Activated naive CD8-positive, alpha-beta T cell treated with anti-CD3 and anti-CD28 coated beads, Interleukin-2, amount 50 U/mL, for 16 hours (primary cell): ENCODE measurements around the gene GFOD2.
A peak's percentile ranks its signal among the peaks of the same experiment; 100 is the strongest.

Source experiments
- DNase-seq: peaks from one replicate; pipeline ENCODE4 v3.0.0-alpha.2; 2020; ENCODE audit warnings: low read depth, low spot score

Gene GFOD2

DNA sequence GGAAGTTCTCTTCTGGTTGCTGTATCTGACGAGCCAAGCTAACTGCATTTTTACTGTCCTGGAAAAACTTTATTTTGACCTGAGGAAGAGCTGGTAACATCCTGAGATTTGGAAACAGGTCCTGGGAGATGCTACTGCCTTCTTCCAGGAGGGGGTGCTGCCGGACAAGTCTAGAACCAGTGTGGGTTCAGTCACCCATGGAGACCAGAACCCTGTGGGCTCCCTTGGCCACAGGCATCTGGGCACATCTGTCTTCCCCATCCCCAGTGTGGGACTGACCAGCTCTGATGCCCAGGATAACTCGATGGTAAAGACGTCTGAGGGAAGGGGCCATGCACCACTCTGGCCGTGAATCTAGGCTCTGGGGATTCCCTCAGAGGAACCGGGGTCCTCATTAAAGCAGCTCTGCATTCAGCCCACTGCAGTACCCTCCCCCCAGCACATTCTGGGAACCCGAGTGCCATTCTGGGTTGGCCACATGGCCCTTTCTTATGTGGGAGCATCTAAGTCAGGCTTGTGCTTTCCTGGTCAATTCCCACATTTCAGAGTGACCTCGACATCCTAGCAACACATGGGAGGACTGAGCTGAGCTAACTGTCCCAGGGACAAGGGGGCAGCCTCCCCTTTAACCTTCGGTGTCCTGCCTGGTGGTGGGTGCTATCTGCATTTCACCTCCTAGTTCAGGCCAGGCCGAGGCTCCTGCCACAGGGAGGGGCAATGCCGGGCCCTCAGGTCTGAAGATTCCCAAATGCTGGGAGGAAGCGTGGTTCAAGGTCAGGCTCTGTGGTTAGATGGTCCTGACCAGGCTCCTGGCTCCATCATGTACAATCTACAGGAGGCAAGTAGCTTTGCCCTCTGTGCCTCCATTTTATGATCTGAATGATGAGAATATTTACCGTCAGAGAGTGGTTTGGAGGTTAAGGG, 46.1 kb downstream of the GFOD2 start:
- DNase-seq, result no peak

DNA sequence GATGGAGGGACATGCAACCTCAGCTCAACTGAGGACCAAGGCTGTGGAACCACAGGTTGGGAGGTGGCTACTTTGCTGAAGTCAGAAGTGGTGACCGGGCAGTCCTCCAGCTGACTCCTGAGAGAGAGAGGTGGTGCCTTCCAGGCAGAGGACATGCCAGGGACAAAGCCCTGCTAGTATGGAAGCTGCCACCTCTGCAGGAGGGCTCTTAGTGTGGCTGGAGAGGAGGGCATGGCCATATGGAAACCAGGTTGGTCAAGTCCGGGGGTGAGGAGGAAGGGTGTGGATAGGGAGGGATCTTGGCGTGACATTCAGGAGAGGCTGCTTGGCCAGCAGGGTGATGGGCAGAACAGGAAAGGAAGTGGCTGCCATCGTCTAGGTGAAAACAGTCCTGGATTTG, 46.8 kb downstream of the GFOD2 start:
- no peak for DNase-seq

DNA sequence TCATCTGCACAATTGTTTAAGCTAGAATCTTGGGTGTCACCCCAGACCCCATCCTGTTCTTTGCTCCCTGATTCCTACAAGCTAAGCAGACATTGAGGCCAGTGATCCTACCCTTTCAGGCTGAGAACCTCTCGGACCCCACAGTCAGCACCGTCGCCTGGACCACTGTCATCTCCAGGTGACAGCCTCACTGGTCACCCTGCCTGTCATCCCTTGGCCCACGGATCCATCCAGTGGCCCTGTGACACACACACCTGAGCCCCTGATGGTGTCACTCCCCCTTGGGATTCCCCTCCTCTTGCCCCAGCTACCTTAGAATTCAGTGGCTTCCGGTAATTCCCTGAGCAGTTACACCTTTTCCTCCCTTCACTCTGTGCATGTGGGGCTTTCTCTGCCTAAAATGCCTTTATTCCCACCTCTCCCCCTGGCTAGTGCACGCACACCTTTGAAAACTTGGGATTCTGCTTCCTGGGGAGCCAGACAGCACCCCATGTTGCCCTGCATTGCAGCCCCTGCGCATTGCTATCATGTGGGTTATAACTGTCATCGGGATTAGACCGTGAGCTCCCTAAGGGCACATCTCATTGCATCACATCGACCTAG, 49.5 kb downstream of the GFOD2 start:
- DNase-seq, result no peak

DNA sequence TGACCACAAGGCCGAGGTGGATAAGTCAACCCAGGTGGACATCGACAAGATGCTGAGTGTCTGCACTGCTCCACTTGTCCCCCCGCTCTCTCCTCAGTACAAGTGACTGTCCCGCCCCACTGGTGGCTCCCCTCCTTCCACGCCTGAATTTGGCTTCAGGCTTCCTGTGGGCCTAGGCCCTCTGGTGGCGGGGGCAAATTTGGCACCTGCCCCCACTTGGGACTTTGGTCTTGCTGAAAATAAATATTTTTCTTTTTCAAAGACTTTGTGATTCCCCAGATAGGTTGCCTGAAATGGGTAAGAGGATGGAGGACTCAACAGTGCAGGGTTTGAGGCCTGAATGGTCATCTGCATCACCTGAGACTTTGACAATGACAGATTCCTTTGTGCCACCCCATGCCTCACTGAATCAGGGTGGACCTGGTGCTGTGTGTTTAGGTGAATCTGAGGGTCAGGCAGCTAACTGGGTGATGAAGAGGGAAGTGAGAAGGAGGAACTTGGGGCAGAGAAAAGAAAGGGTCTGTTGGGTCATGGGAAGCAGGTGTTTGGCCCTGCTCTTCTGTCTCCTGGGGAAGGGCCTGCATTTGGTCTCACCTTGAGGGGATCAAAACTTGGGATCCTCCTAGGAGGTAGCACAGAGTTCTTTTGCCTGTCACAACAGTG, 50.5 kb downstream of the GFOD2 start:
- DNase-seq, result no peak

DNA sequence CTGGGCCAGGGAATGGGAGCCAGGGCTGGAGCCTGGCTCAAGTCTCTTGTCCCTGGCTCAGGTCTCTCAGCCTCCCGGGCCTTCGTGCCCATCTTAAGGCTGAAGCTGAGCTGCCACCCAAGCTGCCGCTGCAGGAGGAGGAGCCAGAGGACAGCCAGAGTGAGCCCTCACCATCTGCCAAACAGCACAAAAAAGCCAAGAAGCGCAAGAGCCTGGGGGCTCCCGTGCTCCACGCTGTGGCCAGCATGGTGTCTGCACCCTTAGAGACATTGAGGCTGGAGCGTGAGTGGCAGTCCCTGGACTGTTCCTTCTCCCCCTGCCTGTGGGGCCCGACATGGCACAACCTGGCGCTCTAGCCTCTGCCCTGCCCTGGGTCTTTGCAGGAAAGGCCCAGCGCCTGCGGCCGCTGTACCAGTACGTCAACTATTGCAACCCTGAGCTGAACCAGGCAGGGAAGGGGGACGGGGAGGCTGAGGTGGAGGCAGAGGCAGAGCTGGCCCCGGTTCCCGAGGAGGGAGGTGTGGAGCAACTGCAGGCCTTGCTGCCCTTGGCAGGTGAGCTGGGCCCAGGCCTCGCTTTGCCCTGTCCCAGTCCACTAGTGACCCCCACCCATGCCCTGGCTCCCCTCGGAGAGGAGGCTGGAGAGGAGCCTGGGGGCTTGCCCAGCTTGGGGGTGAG, 51.2 kb downstream of the GFOD2 start:
- peak; percentile 58 for DNase-seq

DNA sequence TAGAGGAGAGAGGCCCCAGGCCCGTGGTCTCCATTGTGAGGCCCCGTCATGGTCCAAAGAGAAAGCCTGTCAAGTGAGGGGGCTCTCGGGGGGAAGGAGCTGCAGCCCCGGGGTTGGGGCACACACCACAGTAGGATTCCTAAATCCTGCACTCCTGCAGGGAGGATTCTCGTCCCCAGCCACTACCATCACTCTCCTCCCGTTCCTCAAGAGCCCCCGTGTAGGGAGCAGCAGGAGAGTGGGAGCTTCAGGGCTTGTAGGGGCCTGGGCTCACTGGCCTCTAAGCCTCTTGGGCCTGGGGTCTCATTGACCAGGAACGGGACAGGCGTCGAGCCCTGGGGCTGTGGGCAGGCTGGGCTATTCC, 51.7 kb downstream of the GFOD2 start:
- no peak for DNase-seq

- DNase-seq, result peak; percentile 56
These were observed 52.3 kb downstream of the GFOD2 start, which contains the start of the genes C16orf86 and ENKD1 for GRCh38 chr16:67666559-67667452. Gene C16orf86 (plus strand): TSS chr16:67666814. CDS start chr16:67666971, 157 bp downstream. Gene ENKD1 (minus strand): TSS chr16:67666750. CDS start chr16:67666442, 308 bp downstream.

DNA sequence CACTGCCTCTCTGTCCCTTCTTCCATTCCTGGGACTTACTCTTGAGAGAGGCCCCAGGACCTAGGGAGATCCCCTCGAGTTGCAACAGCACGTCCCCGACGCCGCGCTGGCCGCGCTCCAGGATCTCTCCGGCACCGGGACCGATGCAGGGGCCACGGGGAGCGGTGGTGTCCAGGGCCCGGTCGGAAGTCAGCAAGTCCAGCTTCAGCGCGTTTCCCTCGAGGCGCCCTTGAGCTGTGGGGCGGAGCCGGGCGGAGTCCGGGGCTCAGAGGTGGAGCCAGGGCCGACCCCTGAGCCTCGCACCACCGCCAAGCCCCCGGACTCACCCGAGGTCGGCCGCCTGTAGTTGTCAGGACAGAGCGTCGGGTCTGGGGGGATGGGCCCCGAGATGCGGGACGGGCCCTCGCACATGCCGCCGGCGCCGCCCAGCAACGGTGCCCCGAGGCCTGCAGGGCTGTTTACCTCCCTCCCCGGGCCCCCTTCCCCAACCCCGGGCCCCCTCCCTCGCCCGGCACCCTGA, 53.0 kb downstream of the GFOD2 start:
- no peak for DNase-seq

- DNase-seq, result no peak
These were observed 53.5 kb downstream of the GFOD2 start for GRCh38 chr16:67665598-67665997.

DNA sequence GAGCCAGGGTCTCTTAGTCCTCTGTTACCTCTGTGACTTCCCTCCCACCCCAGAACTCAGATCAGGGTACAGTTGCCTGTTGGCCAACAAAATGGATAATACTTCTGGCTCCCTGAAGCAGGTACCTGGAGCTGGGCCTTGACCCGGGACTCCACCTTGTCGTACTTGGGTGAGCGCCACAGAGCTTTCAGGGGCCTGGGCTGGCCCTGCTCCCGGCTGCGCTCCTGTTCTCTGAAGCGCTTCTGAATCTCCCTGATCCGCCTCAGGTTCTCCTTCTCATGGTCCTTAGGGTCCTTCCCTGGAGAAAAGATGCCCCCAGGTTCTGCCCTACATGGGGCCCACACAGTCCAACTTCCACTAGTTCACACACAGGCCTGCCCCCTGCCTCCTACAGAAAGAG, 54.2 kb downstream of the GFOD2 start:
- no peak for DNase-seq

DNA sequence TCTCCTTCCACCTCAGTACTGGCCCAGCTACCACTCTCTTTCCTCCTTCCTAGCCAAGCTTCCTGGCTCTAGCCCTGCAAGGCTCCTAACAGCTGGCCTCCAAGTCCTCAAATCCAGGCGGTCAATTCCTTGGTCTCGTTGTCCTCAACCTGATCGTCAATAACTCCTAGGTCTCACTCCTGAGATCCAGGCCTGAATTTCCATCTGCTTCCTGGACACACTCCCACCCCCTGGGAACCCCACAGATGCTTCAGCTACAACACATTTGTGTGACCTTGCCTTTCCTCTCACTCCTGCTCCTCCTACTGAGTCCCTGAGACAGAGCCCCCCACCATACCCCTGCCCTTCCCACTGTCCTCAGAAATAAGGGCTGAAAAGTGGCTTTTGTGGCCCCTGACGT, 54.9 kb downstream of the GFOD2 start:
- DNase-seq, result no peak

DNA sequence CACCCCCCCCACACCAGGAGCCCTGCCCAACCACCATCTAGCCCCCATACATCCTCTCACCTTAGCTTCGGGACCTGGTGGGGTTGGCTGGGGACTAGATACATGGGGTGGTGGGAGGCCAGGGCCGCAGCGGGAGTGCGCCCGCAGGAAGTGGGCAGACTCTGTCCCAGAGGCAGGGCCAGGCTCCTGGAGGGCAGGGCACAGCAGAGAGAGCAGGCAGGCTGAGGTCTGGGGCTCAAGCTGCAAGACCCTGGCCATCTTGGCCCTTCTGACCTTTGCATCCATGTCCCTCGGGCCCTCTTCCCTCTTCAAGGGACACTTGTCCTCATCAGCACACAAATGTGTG, 55.3 kb downstream of the GFOD2 start:
- DNase-seq, result no peak

DNA sequence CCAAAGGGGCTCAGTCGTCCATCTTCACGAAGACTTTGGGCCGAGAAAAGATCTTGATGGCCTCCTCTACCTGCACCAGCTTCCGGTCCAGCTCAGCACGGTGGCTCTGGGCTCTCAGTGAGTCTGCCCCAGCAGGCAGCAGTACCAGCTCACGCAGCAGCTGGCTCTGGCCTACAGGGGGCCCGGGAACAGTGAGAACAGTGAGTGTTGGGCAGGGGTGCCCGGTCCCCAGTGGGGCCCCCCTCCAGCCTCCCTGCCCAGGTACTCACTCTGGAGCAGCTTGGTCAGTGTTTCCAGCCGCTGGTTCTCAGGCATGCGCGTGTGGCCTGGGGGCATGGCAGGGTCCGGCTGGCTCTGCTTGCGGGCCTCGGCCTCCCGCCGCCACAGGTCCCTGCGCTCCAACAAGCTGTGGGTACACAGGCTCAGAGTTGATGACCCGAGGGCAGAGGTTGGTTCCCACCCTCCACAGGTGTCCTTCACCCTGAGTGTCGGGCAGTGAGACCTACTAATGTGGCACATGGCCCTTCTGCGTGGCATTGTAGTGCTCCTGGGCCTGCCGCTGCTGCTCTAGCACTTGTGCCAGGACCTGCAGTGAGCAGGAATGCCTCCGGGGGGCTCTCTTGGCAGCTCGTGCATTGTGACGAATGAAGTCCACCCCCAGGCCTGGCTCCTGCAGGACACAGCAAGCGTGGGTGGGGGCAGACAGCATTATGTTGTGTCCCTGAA, 55.8 kb downstream of the GFOD2 start:
- no peak for DNase-seq

DNA sequence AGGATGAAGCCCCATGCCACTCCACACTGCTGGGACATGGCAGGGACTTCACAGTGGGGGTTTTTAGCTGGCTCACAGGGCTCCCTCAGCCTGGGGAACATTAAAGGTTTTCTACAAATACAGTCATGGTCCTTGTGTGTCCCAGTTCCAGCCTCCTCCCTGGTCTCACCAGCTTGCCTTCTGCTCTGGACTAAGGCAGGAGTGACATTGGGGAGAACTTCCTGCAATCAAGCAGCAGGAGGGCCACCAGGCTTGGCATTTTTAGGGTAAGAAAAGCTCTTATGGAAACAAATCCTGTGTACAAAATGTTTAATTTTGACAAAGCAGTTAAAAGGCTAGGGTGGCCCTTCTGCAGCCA, 56.5 kb downstream of the GFOD2 start:
- DNase-seq, result no peak

DNA sequence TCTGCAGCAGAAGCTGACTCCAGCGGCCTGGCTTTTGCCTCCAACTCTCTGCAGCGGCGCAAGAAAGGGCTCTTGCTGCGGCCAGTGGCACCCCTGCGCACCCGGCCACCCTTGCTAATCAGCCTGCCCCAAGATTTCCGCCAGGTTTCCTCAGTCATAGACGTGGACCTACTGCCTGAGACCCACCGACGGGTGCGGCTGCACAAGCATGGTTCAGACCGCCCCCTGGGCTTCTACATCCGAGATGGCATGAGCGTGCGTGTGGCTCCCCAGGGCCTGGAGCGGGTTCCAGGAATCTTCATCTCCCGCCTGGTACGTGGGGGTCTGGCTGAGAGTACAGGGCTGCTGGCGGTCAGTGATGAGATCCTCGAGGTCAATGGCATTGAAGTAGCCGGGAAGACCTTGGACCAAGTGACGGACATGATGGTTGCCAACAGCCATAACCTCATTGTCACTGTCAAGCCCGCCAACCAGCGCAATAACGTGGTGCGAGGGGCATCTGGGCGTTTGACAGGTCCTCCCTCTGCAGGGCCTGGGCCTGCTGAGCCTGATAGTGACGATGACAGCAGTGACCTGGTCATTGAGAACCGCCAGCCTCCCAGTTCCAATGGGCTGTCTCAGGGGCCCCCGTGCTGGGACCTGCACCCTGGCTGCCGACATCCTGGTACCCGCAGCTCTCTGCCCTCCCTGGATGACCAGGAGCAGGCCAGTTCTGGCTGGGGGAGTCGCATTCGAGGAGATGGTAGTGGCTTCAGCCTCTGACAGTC, 57.0 kb downstream of the GFOD2 start:
- no peak for DNase-seq

- no peak for DNase-seq
These were observed 57.9 kb downstream of the GFOD2 start for GRCh38 chr16:67661101-67661761.

GRCh38 chr16:67660564-67661028, 58.5 kb downstream of the GFOD2 start, which contains the start of gene PARD6A:
Gene PARD6A (plus strand): TSS chr16:67660960. CDS start chr16:67661039, 79 bp downstream.
- DNase-seq, result peak; percentile 81
